Esophagus (tissue), 2 donors: ENCODE data around the gene UAP1. TPM values are rescaled to one million over a fixed set of nuclear protein-coding genes. Genes with fewer than 3 reads are reported as not detected.
"Not testable (repeated sequence)": the region's sequence is repeated elsewhere in the genome, so short reads cannot be mapped to it uniquely, and the experiment has no call there.

Source experiments
- H3K27ac ChIP-seq, 2 donors: one replicate each; pipeline ENCODE4 v1.5.1; 2013; ENCODE audit warnings: low read depth in 2 of 2, mild to moderate bottlenecking in 2 of 2, inconsistent platforms in 1 of 2, low read length in 1 of 2, moderate library complexity in 1 of 2
- H3K27me3 ChIP-seq, 2 donors: one replicate each; pipeline ENCODE4 v1.6.1; 2013; ENCODE audit warnings: low read length in 2 of 2, control low read depth in 1 of 2, mild to moderate bottlenecking in 1 of 2; ENCODE audit not compliant: insufficient read depth in 2 of 2, control insufficient read depth in 1 of 2
- H3K36me3 ChIP-seq, 2 donors: one replicate each; pipeline ENCODE4 v1.6.1; 2013; ENCODE audit warnings: low read length in 1 of 2; ENCODE audit not compliant: control insufficient read depth in 2 of 2, insufficient read depth in 2 of 2
- H3K4me1 ChIP-seq, 2 donors: one replicate each; pipeline ENCODE4 v1.6.1; 2013; ENCODE audit warnings: low read length in 1 of 2; ENCODE audit not compliant: control insufficient read depth in 2 of 2, insufficient read depth in 2 of 2
- H3K4me3 ChIP-seq, 2 donors: one replicate each; pipeline ENCODE4 v1.5.1; 2013; ENCODE audit warnings: low read length in 2 of 2, mild to moderate bottlenecking in 2 of 2, low read depth in 1 of 2, moderate library complexity in 1 of 2
- H3K9me3 ChIP-seq, 2 donors: one replicate each; pipeline ENCODE4 v1.6.1; 2013; ENCODE audit warnings: mild to moderate bottlenecking in 2 of 2, low read depth in 1 of 2, low read length in 1 of 2, moderate library complexity in 1 of 2; ENCODE audit not compliant: control insufficient read depth in 2 of 2, insufficient read depth in 1 of 2
- WGBS, 2 donors: extraction: QIAGEN DNeasy Blood & Tissue Kit; methylation state at CpG; one replicate each; pipeline ENCODE4 v1.1.7; 2013; 5-methylcytosine and 5-hydroxymethylcytosine counted together
- polyA plus RNA-seq, 2 donors: library from polyadenylated mRNA; stranded (reverse); fragments of 200-250 nt; gene quantifications; one replicate each; pipeline ENCODE4 v1.2.3, GENCODE V29; 2013
- donor health status: healthy with polysubstance abuse.
- donor health status: Bipolar disorder and iron deficiency.

Gene UAP1
- polyA plus RNA-seq, 2 donors, result 30.5 to 37.4 TPM

DNA sequence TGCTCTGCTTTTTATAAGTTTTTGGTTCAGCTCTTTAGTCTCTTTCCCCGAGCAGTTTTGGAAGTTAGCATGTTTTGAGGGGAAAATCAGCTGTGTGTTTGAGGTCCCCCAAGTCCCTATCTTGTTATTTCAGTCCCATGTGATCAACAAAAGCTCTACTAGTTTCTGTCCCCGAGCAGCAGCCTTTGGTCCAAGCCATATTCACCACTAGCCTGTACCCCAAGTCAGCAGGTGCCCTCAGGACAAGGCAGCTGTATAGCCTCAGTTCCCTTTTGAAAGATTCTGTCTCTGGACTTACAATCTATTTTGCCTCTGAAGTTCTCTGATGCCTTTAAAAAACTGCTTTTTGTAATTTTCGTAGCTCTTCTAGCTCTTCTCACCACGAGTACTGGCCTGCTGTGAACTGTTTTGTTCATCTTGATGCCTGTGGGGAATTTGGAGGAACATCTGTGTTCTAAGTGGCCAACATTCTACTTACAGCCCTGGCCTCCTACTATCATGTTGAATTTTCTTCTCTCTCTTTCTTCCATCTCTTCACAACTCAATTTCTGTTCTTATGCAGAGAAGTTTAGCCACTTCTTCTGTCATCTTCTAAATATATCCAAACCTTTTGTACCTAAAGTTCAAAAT lies 16.7 kb downstream of the UAP1 start:
- 72 to 74% methylated on average over 4 of the region's 4 CpGs for WGBS, 2 donors
- H3K36me3 ChIP-seq, result peaks cover 2 to 3% of the 10 kb centered on the region in 2 donors

DNA sequence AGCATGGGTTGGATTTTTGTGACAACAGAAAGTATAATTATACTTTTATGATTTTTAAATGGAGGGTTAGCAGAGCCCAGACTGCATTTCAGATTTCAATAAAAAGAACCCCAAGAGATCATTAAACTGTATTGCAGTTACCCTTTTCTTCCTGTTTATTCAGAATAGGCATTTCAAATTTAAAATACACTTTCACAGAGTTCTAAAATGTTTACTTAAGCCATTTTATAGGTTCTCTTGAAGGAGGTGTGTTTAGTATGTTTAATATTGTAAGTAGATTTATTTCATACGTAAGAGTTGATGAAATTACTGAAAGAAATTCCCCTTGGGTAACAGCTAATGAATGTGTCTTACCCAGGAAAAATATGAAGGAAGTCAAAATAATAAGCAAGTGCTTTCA lies 17.4 kb downstream of the UAP1 start:
- H3K4me3 ChIP-seq, result no peak overlapping the region
- WGBS, 2 donors, result 89 to 90% methylated on average over 1 of the region's 1 CpG
- peaks cover 2 to 3% of the 10 kb centered on the region in 2 donors for H3K36me3 ChIP-seq
- H3K9me3 ChIP-seq, result no peaks in the 10 kb centered on the region
- no peaks in the 10 kb centered on the region for H3K4me1 ChIP-seq
- no peaks in the 10 kb centered on the region for H3K27me3 ChIP-seq
- H3K27ac ChIP-seq, result no peak overlapping the region

More for the DNA sequence above, 16.7 kb downstream of the UAP1 start:
- no peak overlapping the region for H3K4me3 ChIP-seq
- H3K27me3 ChIP-seq, result no peaks in the 10 kb centered on the region
- H3K27ac ChIP-seq, result no peak overlapping the region
- no peaks in the 10 kb centered on the region for H3K9me3 ChIP-seq
- H3K4me1 ChIP-seq, result no peaks in the 10 kb centered on the region

DNA sequence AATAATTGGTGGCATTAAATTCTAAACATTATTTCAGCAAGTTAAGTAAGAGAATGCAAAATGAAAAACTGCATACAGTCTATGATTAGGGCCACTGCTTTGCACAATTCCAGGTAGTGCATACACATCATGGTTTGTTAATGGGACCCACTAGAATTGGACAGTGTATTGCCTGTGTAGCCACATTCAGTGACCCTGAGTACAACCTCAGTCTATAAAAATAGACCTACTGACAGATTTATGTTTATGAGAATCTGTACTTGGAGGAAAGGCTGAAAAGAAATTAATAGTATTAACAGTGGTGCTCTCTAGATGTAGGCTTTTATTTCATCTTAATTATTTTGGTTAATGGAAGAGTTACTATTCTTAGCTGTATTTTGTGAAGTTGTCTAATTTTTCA lies 18.8 kb downstream of the UAP1 start:
- H3K27me3 ChIP-seq, result no peaks in the 10 kb centered on the region
- no peak overlapping the region for H3K4me3 ChIP-seq
- peaks cover 2 to 3% of the 10 kb centered on the region in 2 donors for H3K36me3 ChIP-seq
- no peaks in the 10 kb centered on the region for H3K4me1 ChIP-seq
- H3K27ac ChIP-seq, result no peak overlapping the region
- H3K9me3 ChIP-seq, result no peaks in the 10 kb centered on the region

DNA sequence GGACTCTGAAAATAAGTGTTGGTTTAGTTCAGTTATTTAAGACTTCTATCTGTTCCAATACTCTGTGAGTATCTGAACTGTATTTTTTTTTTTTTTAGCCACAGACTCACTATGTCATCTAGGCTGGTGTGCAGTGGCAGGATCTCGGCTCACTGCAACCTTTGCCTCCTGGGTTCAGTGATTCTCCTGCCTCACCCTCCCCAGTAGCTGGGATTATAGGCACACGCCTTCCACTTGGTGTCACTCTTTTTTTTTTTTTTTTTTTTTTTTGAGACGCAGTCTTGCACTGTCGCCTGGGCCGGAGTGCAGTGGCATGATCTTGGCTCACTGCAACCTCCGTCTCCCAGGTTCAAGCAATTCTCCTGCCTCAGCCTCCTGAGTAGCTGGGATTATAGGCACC lies 21.4 kb downstream of the UAP1 start:
- H3K36me3 ChIP-seq, H3K4me3 ChIP-seq, H3K4me1 ChIP-seq, H3K27ac ChIP-seq, H3K27me3 ChIP-seq, H3K9me3 ChIP-seq: not testable (repeated sequence)
- WGBS, 2 donors, result 72 to 89% methylated on average over 5 to 6 of the region's 6 CpGs

DNA sequence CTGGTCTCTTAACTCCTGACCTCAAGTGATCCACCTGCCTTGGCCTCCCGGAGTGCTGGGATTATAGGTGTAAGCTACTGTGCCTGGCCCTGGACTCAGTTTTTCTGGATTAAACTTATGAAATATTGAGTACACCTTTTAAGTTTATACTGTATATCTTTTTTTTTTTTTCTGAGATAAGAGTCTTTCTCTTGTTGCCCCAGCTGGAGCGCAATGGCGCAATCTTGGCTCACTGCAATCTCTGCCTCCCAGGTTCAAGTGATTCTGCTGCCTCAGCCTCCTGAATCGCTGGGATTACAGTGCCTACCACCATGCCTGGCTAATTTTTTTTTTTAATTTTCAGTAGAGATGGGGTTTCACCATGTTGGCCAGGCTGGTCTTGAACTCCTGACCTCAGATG lies 23.6 kb downstream of the UAP1 start:
- not testable (repeated sequence) for H3K27me3 ChIP-seq, H3K9me3 ChIP-seq, H3K27ac ChIP-seq, H3K4me3 ChIP-seq, H3K36me3 ChIP-seq, H3K4me1 ChIP-seq
- WGBS, 2 donors, result 93 to 98% methylated on average over 4 of the region's 4 CpGs

DNA sequence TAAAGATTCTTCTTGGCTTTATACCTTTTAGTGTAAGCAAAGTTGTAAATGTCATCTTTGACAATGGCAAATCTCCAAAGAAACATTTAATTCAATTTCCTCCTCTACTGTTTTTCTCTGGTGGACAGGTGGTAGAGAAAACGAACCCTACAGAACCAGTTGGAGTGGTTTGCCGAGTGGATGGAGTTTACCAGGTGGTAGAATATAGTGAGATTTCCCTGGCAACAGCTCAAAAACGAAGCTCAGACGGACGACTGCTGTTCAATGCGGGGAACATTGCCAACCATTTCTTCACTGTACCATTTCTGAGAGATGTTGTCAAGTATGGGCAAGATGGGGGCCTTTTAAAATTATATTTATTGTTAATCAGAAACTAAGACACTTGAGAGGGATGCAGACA lies 25.8 kb downstream of the UAP1 start:
- WGBS, 2 donors, result 35 to 48% methylated on average over 6 of the region's 6 CpGs
- Histone ChIP-seq H3K4me3 (no peak overlapping the region), H3K27ac (no peak overlapping the region), H3K27me3 (no peaks in the 10 kb centered on the region), H3K36me3 (no peaks in the 10 kb centered on the region), H3K9me3 (no peaks in the 10 kb centered on the region), H3K4me1 (no peaks in the 10 kb centered on the region)

DNA sequence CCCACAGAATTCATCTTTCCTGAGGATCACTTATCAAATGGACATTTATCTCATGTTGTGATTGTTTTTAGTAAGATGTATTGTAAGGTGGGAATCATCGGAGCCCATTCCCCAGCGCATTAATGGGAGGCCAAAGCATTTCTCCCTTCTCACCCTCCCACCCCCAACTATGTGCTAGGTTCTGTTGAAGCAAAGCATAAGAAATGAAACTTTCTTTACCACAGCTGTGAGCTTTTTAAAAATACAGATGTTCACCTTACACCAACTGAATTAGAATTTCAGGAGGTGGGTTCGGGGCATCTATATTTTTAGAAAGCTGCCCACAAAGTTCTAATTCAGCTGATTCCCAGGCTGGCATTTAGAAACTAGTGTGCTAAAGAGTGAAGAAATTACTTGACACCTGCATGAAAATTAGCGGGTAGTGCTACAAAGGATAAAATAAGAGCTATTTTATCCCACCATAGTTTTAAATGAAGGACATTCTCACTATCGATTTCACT lies 26.3 kb downstream of the UAP1 start:
- H3K36me3 ChIP-seq, result peaks cover 3% of the 10 kb centered on the region in 2 donors
- 94 to 97% methylated on average over 5 of the region's 5 CpGs for WGBS, 2 donors
- H3K27me3 ChIP-seq, result no peaks in the 10 kb centered on the region
- no peak overlapping the region for H3K27ac ChIP-seq
- H3K4me3 ChIP-seq, result no peak overlapping the region
- H3K9me3 ChIP-seq, result no peaks in the 10 kb centered on the region
- no peaks in the 10 kb centered on the region for H3K4me1 ChIP-seq

DNA sequence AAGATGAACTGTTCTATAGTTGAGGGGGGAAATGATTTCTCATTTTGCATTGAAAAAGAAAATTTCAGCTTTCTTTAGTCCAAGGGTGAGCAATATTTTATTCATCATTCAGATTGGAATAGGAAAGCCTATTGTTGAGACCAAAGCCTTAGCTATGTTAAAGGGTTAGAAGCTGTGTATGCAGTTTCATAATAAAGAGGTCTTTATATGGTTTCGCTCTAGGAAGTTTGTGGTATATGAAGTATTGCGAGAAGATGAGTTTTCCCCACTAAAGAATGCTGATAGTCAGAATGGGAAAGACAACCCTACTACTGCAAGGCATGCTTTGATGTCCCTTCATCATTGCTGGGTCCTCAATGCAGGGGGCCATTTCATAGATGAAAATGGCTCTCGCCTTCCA lies 28.6 kb downstream of the UAP1 start:
- 98% methylated on average over 3 of the region's 3 CpGs for WGBS, 2 donors
- H3K36me3 ChIP-seq, result peaks cover 4 to 8% of the 10 kb centered on the region in 2 donors

DNA sequence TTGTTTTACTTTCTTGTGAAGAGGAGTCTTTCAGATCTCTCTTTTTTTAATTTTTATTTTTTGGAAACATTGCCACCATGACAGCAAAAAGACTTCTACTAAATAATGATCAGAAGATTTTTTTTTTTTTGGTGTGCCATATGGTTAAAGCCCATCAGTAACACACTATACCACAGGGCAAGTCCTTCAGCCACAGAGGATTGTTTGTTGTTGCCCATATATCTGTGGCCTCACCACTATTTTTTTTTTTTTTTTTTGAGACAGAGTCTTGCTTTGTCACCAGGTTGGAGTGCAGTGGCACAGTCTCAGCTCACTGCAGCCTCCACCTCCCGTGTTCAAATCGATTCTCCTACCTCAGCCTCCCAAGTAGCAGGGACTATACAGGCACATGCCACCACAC lies 29.2 kb downstream of the UAP1 start:
- WGBS, 2 donors, result 97 to 98% methylated on average over 2 of the region's 2 CpGs
- H3K36me3 ChIP-seq, result peaks cover 7 to 8% of the 10 kb centered on the region in 2 donors

More for the DNA sequence above, 28.6 kb downstream of the UAP1 start:
- Histone ChIP-seq H3K4me3 (no peak overlapping the region), H3K27ac (no peak overlapping the region), H3K27me3 (no peaks in the 10 kb centered on the region), H3K9me3 (no peaks in the 10 kb centered on the region), H3K4me1 (no peaks in the 10 kb centered on the region)

DNA sequence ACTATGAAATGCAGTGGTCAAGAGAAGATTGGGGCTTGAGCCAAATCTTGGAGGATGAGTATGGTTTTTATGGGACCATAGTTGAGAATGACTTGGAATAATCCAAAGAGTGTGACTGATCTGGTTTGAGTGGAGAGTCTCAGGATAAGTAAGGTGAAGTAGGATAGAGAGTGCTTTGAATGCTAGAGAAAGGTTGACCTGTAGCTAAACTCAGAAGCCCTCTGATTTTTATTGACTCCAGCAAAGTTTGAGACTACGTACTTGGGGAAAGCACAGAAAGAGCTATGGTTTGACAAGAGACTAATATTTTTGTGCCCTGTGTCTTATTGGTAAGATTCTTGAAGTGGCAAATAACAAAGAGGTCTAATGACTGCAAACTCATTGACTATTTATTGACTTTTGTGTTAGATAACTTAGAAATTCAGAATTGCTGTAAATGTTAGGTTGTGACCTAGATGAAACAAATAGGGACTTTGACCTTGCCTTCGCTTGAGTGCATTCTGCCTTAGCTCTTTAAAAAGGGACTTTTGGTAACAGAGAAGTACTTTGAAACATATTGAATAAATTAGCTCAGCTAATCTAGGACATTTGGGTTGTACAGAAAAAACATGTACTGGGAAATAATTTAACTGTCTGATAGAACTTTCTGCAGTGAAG lies 35.1 kb downstream of the UAP1 start:
- Histone ChIP-seq H3K36me3 (peaks cover 8 to 9% of the 10 kb centered on the region in 2 donors), H3K4me1 (no peaks in the 10 kb centered on the region), H3K4me3 (no peak overlapping the region), H3K27me3 (no peaks in the 10 kb centered on the region), H3K27ac (no peak overlapping the region), H3K9me3 (no peaks in the 10 kb centered on the region)
- WGBS, 2 donors, result 84 to 98% methylated on average over 2 of the region's 2 CpGs

More for the DNA sequence above, 29.2 kb downstream of the UAP1 start:
- Histone ChIP-seq H3K9me3 (no peaks in the 10 kb centered on the region), H3K27me3 (no peaks in the 10 kb centered on the region), H3K27ac (no peak overlapping the region), H3K4me3 (no peak overlapping the region), H3K4me1 (no peaks in the 10 kb centered on the region)
